Measurements from ENCODE around the gene CRABP1. TPM values are rescaled to one million over a fixed set of nuclear protein-coding genes. Genes with fewer than 3 reads are reported as not detected.

The CRABP1 gene
- total RNA-seq, 2 donors from 2014 or later, result 1.7 TPM; not detected in 1

Other genes with a start within 250 kb of the CRABP1 start
- not detected for gene SH2D7, start 247.8 kb upstream of the CRABP1 start, total RNA-seq
- gene CIB2, start 208.9 kb upstream of the CRABP1 start, total RNA-seq, result 1 to 10 TPM; 1.4 to 1.6 TPM
- gene IDH3A, start 191.0 kb upstream of the CRABP1 start, total RNA-seq, result 100 to 1,000 TPM; 131 to 138 TPM
- not detected for gene ACSBG1, start 105.8 kb upstream of the CRABP1 start, total RNA-seq
- 10 to 100 TPM; 39.0 to 57.1 TPM for gene DNAJA4, start 75.8 kb upstream of the CRABP1 start, total RNA-seq
- gene SKIC8, start 40.7 kb upstream of the CRABP1 start, total RNA-seq, result 10 to 100 TPM; 52.3 to 54.1 TPM
- gene IREB2, start 97.9 kb downstream of the CRABP1 start, total RNA-seq, result 10 to 100 TPM; 69.1 to 71.7 TPM
- 1 to 10 TPM; 1.6 to 5.1 TPM for gene HYKK, start 167.2 kb downstream of the CRABP1 start, total RNA-seq
- 100 to 1,000 TPM; 283 to 303 TPM for gene PSMA4, start 200.1 kb downstream of the CRABP1 start, total RNA-seq
- gene CHRNA5, start 225.2 kb downstream of the CRABP1 start, total RNA-seq, result 1 to 10 TPM; 4.6 to 5.7 TPM

Measured in activated naive CD4-positive, alpha-beta T cell treated with anti-CD3 and anti-CD28 coated beads, Interleukin-2, amount 50 U/mL, for 72 hours (primary cell).